Pancreas (tissue), 10 donors: Measurements from ENCODE around the gene DOCK11. TPM values are rescaled to one million over a fixed set of nuclear protein-coding genes. Genes with fewer than 3 reads are reported as not detected.

ENCODE experiments used
- ATAC-seq, 4 donors: fragments of 200-7000 bp; cut with Tn5 transposase; one replicate each; pipeline versions ENCODE4 v1.8.0 to v1.9.1; 2020; ENCODE audit warnings: mild to moderate bottlenecking in 4 of 4, moderate library complexity in 4 of 4
- DNase-seq, 6 donors: peaks; one replicate each; pipeline ENCODE4 v3.0.0-alpha.2; 2020
- FAIRE-seq: peaks from 2 replicates; lab custom pipeline; 2012; peaks lifted over from hg19 to GRCh38; lab: Jason Lieb, UNC
- H3K27ac ChIP-seq, 4 donors: fragments of 200-600 bp; sonication (generic); 1 replicate in 3 of 4; 2 replicates in 1 of 4; pipeline versions ENCODE4 v1.5.0 to v1.8.0; 2020
- H3K27me3 ChIP-seq, 4 donors: fragments of 200-600 bp; one replicate each; pipeline ENCODE4 v1.8.0; 2021
- H3K36me3 ChIP-seq, 3 donors: fragments of 200-600 bp; sonication (generic) in 1 of 3; one replicate each; pipeline versions ENCODE4 v1.5.0 to v1.8.0; 2020 to 2021
- H3K4me1 ChIP-seq, 3 donors: fragments of 200-600 bp; one replicate each; pipeline ENCODE4 v1.8.0; 2021
- H3K4me3 ChIP-seq, 4 donors: fragments of 200-600 bp; sonication (generic) in 2 of 4; one replicate each; pipeline versions ENCODE4 v1.5.0 to v1.8.0; 2020 to 2021
- H3K9me3 ChIP-seq, 4 donors: fragments of 200-600 bp; one replicate each; pipeline ENCODE4 v1.8.0; 2021
- CTCF ChIP-seq, 4 donors: fragments of 200-600 bp; sonication (generic) in 3 of 4; IDR thresholded peaks; one replicate each; pipeline versions ENCODE4 v1.5.0 to v1.8.0; 2021; ENCODE audit warnings: antibody characterized with exemption in 4 of 4
- WGBS, 2 donors: extraction: QIAGEN DNeasy Blood & Tissue Kit; methylation state at CpG; one replicate each; pipeline ENCODE4 v1.1.7; 2013; 5-methylcytosine and 5-hydroxymethylcytosine counted together
- intact Hi-C, 3 donors: fragments of 100-400 bp; cut with DNase I; formaldehyde crosslinking; loops; one replicate each; pipeline versions ENCODE4 v1.11.1 to v1.14.2; 2022
- polyA plus RNA-seq, 2 donors: library from polyadenylated mRNA; stranded (reverse); fragments of 200-250 nt; gene quantifications; one replicate each; pipeline ENCODE4 v1.2.3, GENCODE V29; 2013
- total RNA-seq, 6 donors: library from RNA; stranded (reverse); fragmentation: NEBNext Ultra II Directional in 4 of 6; extraction: Animal tissue kit (Norgen Biotek cat#: 25700) in 4 of 6; gene quantifications; one replicate each; pipeline versions ENCODE4 v1.2.1 to v1.2.4, GENCODE V29; 2021 to 2023
- donor health status: healthy with polysubstance abuse.
- donor health status: DM: no; HTN: no; CAD: no; lungs with moderate emphysema.
- donor health status: DM: no; HTN: no; CAD: no.
- donor health status: control.
- donor health status: control.
- donor health status: Bipolar disorder and iron deficiency.
- donor health status: DM: yes; HTN: yes; CAD: no.
- donor health status: DM: no; HTN: no; CAD: no.
- donor health status: DM: no; HTN: no; CAD: no.
- donor health status: DM: yes; HTN: yes; CAD: no.

DOCK11 gene
- total and polyA plus RNA-seq, 8 donors, result 0.65 to 8.1 (median 2.4) TPM

GRCh38 chrX:118528071-118528737 lies 32.6 kb downstream of the DOCK11 start:
- Histone ChIP-seq H3K36me3 (no peaks in the 10 kb centered on the region), H3K4me1 (no peaks in the 10 kb centered on the region), H3K27me3 (no peaks in the 10 kb centered on the region), H3K27ac (no peak overlapping the region), H3K4me3 (no peak overlapping the region), H3K9me3 (no peaks in the 10 kb centered on the region)
- WGBS, 2 donors, result 63 to 75% methylated on average over 10 of the region's 10 CpGs
- TF ChIP-seq CTCF (IDR thresholded peaks at IDR 0.05), result no peak
- FAIRE-seq (no peak), DNase-seq (no peak), ATAC-seq (no peak)
- intact Hi-C loops, result no loop called here

- H3K27me3 ChIP-seq, result no peaks in the 10 kb centered on the region
- H3K4me3 ChIP-seq, result no peak overlapping the region
- no peak for FAIRE-seq
- no peak for TF ChIP-seq CTCF (IDR thresholded peaks at IDR 0.05)
- peak in 1 of 4 donors; percentile 51 for ATAC-seq
- WGBS, 2 donors, result 28 to 30% methylated on average over 3 of the region's 3 CpGs
- no peaks in the 10 kb centered on the region for H3K4me1 ChIP-seq
- no peaks in the 10 kb centered on the region for H3K9me3 ChIP-seq
- no peak for DNase-seq
- H3K36me3 ChIP-seq, result no peaks in the 10 kb centered on the region
- intact Hi-C loops, result no loop called here
- H3K27ac ChIP-seq, result no peak overlapping the region
These were observed 34.8 kb downstream of the DOCK11 start for GRCh38 chrX:118530219-118530911.

DNA sequence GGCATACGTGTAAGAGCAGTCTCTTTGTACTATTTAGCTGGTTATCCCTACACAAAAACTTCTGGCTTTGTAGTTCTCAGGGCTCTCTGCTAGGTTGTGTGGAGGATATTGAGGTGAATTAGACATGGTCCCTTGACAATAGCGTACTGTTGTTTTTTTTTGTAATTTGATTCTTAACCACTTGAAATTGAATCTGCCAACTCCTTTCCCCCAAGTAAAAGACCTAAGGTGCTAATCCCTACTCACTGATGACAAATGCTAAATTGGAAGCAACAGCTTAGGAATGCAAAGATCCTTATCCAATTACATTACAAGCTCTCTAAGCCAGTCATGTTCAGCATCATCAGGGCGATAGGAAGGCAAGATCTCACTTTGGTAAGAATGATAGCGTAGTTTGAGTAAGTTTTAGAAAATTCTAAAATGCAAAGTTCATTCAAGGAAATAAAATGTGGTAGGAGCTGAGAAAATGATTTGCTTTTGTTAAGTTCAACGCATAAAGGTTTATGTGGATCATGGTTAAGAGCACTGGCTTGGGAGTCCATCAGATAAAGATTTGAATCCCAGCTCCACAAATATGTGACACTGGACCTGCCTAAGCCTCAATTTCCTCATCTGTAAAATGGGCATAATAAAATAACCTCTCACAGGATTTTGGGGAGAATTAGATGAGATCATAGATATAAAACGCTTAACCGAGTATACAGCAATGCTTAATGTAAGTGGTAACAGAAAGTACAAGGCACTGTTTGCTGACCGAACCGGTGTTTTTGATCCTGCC lies 39.3 kb downstream of the DOCK11 start:
- ATAC-seq, result no peak
- no peaks in the 10 kb centered on the region for H3K9me3 ChIP-seq
- H3K4me3 ChIP-seq, result no peak overlapping the region
- no peak for TF ChIP-seq CTCF (IDR thresholded peaks at IDR 0.05)
- WGBS, 2 donors, result 71 to 85% methylated on average over 9 of the region's 9 CpGs
- intact Hi-C loops, result no loop called here
- DNase-seq, result no peak
- no peaks in the 10 kb centered on the region for H3K27me3 ChIP-seq
- no peak for FAIRE-seq
- H3K27ac ChIP-seq, result no peak overlapping the region
- no peaks in the 10 kb centered on the region for H3K4me1 ChIP-seq
- H3K36me3 ChIP-seq, result no peaks in the 10 kb centered on the region

- H3K4me3 ChIP-seq, result no peak overlapping the region
- H3K27ac ChIP-seq, result no peak overlapping the region
- H3K36me3 ChIP-seq, result no peaks in the 10 kb centered on the region
- no peak for DNase-seq
- H3K9me3 ChIP-seq, result no peaks in the 10 kb centered on the region
- H3K4me1 ChIP-seq, result no peaks in the 10 kb centered on the region
- TF ChIP-seq CTCF (IDR thresholded peaks at IDR 0.05), result no peak
- ATAC-seq, result no peak
- no peak for FAIRE-seq
- 55 to 69% methylated on average over 2 of the region's 2 CpGs for WGBS, 2 donors
- no peaks in the 10 kb centered on the region for H3K27me3 ChIP-seq
- intact Hi-C loops, result no loop called here
These were observed 40.6 kb downstream of the DOCK11 start for GRCh38 chrX:118536204-118536603.
